ENCODE data around the gene ABCC2.

DNA sequence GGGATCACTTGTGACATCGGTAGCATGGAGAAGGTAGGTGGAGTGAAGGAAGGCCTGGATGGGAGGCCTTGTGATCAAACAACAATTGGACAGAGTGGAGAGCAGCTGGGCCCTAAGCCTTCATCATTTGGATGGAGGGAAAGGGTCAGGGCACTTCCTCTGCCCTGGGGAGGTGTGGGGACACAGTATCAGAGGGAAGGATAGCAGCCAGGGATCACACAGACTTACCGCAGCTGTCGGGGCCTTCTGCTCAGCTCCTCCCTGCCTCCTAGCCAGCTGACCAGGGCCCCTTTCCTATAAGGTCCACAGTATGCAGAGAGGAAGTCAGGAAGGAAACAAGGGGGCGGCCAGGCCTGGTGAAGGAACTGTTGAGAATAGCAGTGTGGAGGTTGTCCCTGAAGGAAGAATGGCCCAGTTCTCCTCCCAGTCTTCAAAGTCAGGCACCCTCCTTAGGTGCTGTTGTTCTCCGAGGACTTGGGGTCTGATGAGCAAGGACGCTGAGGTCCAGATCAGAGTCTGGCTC lies 62.1 kb downstream of the ABCC2 start:
- no peak for TF ChIP-seq CTCF (IDR thresholded peaks at IDR 0.05; ENCODE audit: low read length)
- no peak for TF ChIP-seq EZH2phosphoT487 (IDR thresholded peaks at IDR 0.05; ENCODE audit: low read length)

Data from MM.1S (cell line).